Measurements from ENCODE around the gene AHNAK2.
"Not testable (repeated sequence)": the region's sequence is repeated elsewhere in the genome, so short reads cannot be mapped to it uniquely, and the experiment has no call there.

AHNAK2 gene

GRCh38 chr14:104892531-104893434 lies 85.4 kb downstream of the AHNAK2 start:
- H3K36me3 ChIP-seq (ENCODE audit: control insufficient read depth in 1 of 2, insufficient read depth in 2 of 2, low read length in 2 of 2) = peaks cover 0 to 9% of the 10 kb centered on the region in 2 donors
- no peaks in the 10 kb centered on the region for H3K9me3 ChIP-seq (ENCODE audit: control insufficient read depth in 1 of 2, low read length in 2 of 2)
- H3K27me3 ChIP-seq (ENCODE audit: low read depth, low read length) = no peaks in the 10 kb centered on the region
- H3K4me1 ChIP-seq (ENCODE audit: control insufficient read depth in 1 of 2, insufficient read depth in 2 of 2, low read length in 2 of 2) = peaks cover 0 to 11% of the 10 kb centered on the region in 2 donors
- H3K27ac ChIP-seq (ENCODE audit: low read length) = no peak overlapping the region
- no peak overlapping the region for H3K4me3 ChIP-seq (ENCODE audit: low read depth in 1 of 2, low read length in 2 of 2)

DNA sequence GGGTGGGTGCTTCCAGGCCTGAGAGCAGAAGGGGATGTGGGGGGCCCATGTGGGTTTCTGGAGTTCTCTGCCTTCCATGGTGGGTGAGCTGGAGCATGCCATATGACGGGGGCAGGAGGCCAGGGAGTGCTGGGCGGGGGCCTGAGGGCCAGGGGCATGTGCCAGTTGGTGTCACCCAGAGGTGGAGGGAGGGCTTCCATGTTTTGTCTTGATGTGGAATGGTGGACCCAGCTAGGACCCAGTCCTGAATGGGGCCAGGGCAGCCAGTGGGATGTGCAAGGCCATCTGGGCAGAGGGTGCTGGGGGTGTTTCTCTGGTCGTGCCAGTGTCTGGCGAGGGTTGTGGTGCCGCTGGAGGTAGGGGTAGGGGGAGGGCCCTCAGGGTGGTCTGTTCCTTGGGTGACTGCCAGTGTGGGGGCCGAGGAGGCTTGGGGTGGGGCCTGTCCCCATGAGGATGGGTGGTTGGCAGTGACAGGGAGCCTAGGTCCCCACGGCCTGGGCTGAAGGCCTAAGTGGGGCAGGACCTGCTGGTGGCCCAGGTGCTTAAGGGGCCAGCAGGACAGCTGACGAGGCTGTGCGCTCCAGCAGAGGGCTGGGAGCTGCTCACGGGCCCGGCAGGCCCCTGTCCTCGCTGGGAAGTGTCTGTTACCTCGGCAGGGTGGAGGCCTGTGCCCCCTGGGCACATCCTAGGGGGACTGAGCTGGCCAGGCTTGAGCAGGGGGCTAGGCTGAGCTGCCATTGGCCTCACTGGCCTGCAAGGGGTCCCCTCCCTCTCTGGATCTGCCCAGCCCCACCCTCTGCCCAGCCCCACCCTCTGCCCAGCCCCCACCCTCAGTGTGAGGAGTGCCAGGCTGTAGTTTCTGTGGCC lies 86.3 kb downstream of the AHNAK2 start:
- Histone ChIP-seq H3K4me1 (ENCODE audit: control insufficient read depth in 1 of 2, insufficient read depth in 2 of 2, low read length in 2 of 2) (peaks cover 0 to 11% of the 10 kb centered on the region in 2 donors), H3K4me3 (ENCODE audit: low read depth in 1 of 2, low read length in 2 of 2) (no peak overlapping the region), H3K36me3 (ENCODE audit: control insufficient read depth in 1 of 2, insufficient read depth in 2 of 2, low read length in 2 of 2) (peaks cover 0 to 18% of the 10 kb centered on the region in 2 donors), H3K9me3 (ENCODE audit: control insufficient read depth in 1 of 2, low read length in 2 of 2) (no peaks in the 10 kb centered on the region), H3K27me3 (ENCODE audit: low read depth, low read length) (no peaks in the 10 kb centered on the region), H3K27ac (ENCODE audit: low read length) (no peak overlapping the region)

- Histone ChIP-seq H3K27ac (ENCODE audit: low read length) (no peak overlapping the region), H3K4me3 (ENCODE audit: low read depth in 1 of 2, low read length in 2 of 2) (no peak overlapping the region), H3K4me1 (ENCODE audit: control insufficient read depth in 1 of 2, insufficient read depth in 2 of 2, low read length in 2 of 2) (peaks cover 0 to 11% of the 10 kb centered on the region in 2 donors), H3K9me3 (ENCODE audit: control insufficient read depth in 1 of 2, low read length in 2 of 2) (no peaks in the 10 kb centered on the region), H3K27me3 (ENCODE audit: low read depth, low read length) (no peaks in the 10 kb centered on the region), H3K36me3 (ENCODE audit: control insufficient read depth in 1 of 2, insufficient read depth in 2 of 2, low read length in 2 of 2) (peaks cover 0 to 26% of the 10 kb centered on the region in 2 donors)
Observed at GRCh38 chr14:104891121-104891551, 87.0 kb downstream of the AHNAK2 start.

DNA sequence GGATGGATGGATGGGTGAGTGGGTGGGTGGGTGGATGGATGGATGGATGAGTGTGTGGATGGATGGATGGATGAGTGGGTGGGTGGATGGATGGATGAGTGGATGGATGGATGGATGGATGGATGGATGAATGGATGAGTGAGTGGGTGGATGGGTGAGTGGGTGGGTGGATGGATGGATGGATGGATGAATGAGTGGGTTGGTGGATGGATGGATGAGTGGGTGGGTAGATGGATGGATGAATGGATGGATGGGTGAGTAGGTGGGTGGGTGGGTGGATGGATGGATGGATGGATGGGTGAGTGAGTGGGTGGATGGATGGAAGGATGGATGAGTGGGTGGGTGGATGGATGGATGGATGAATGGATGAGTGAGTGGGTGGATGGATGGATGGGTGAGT lies 87.9 kb downstream of the AHNAK2 start:
- H3K4me3 ChIP-seq (ENCODE audit: low read depth in 1 of 2, low read length in 2 of 2); H3K9me3 ChIP-seq (ENCODE audit: control insufficient read depth in 1 of 2, low read length in 2 of 2); H3K27ac ChIP-seq (ENCODE audit: low read length); H3K27me3 ChIP-seq (ENCODE audit: low read depth, low read length); H3K4me1 ChIP-seq (ENCODE audit: control insufficient read depth in 1 of 2, insufficient read depth in 2 of 2, low read length in 2 of 2): not testable (repeated sequence)
- H3K36me3 ChIP-seq (ENCODE audit: control insufficient read depth in 1 of 2, insufficient read depth in 2 of 2, low read length in 2 of 2) = peaks cover 0 to 33% of the 10 kb centered on the region in 2 donors

DNA sequence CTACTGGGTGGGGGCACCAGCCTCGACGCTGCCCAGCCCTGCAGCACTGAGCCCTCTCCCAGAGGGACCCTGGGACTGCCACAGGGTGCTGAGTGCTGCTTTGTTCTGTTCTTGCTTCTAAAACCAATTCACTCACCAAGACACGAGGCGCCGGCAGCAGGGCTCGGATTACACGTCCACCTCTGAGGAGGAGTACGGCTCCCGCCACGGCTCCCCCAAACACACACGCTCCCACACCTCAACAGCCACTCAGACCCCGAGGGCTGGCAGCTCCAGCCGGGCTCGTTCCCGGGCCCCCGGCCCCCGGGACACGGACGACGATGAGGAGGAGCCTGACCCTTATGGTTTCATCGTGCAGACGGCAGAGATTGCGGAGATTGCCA lies 88.8 kb downstream of the AHNAK2 start:
- H3K4me1 ChIP-seq (ENCODE audit: control insufficient read depth in 1 of 2, insufficient read depth in 2 of 2, low read length in 2 of 2) = no peaks in the 10 kb centered on the region

DNA sequence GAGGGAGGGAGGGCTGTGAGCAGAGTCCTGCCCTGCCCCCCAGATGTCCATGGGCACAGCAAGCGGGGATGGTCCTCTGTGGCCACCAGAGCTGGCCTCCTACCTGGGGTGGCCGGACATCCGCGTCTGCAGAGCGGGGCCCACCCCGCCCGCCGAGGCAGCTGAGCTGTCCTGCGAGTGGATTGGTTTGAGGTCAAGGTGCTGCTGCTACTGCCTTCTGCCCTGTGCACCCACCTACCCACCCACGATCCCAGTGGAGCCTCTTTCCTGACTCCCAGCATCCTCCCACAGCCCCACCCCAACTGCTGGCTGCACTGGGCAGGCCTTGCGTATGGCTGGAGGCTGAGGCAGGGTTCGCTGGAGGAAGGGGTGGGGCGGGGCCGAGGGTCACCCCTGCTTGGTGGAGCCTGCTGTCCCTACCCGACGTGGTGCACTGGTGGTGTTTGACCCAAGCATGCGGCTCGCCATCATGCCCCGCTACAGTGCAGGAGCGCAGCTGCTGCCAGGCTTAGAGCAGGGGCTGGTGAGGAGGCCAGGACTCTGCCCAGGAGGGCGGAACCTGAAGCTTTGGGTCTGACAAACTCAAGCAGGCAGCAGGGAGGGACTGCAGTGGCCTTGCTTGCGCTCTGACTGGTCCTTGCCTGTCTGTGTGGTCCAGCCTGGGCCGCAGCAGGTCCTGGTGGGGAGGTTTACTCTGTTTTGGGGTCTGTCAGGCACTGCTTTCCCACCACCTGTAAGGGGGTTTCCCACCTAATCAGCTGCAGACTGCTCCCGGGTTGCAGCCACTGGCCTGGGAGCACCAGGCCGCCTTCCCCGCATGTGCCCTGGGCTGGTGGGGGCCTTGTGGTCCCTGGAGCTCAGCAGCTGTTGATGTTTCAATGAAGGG lies 89.4 kb downstream of the AHNAK2 start:
- Histone ChIP-seq H3K4me1 (ENCODE audit: control insufficient read depth in 1 of 2, insufficient read depth in 2 of 2, low read length in 2 of 2) (no peaks in the 10 kb centered on the region), H3K9me3 (ENCODE audit: control insufficient read depth in 1 of 2, low read length in 2 of 2) (no peaks in the 10 kb centered on the region), H3K27ac (ENCODE audit: low read length) (no peak overlapping the region), H3K4me3 (ENCODE audit: low read depth in 1 of 2, low read length in 2 of 2) (no peak overlapping the region), H3K27me3 (ENCODE audit: low read depth, low read length) (no peaks in the 10 kb centered on the region), H3K36me3 (ENCODE audit: control insufficient read depth in 1 of 2, insufficient read depth in 2 of 2, low read length in 2 of 2) (peaks cover 0 to 40% of the 10 kb centered on the region in 2 donors)

More for the DNA sequence above, 88.8 kb downstream of the AHNAK2 start:
- Histone ChIP-seq H3K27ac (ENCODE audit: low read length) (no peak overlapping the region), H3K36me3 (ENCODE audit: control insufficient read depth in 1 of 2, insufficient read depth in 2 of 2, low read length in 2 of 2) (peaks cover 0 to 36% of the 10 kb centered on the region in 2 donors), H3K4me3 (ENCODE audit: low read depth in 1 of 2, low read length in 2 of 2) (no peak overlapping the region), H3K27me3 (ENCODE audit: low read depth, low read length) (no peaks in the 10 kb centered on the region), H3K9me3 (ENCODE audit: control insufficient read depth in 1 of 2, low read length in 2 of 2) (no peaks in the 10 kb centered on the region)

DNA sequence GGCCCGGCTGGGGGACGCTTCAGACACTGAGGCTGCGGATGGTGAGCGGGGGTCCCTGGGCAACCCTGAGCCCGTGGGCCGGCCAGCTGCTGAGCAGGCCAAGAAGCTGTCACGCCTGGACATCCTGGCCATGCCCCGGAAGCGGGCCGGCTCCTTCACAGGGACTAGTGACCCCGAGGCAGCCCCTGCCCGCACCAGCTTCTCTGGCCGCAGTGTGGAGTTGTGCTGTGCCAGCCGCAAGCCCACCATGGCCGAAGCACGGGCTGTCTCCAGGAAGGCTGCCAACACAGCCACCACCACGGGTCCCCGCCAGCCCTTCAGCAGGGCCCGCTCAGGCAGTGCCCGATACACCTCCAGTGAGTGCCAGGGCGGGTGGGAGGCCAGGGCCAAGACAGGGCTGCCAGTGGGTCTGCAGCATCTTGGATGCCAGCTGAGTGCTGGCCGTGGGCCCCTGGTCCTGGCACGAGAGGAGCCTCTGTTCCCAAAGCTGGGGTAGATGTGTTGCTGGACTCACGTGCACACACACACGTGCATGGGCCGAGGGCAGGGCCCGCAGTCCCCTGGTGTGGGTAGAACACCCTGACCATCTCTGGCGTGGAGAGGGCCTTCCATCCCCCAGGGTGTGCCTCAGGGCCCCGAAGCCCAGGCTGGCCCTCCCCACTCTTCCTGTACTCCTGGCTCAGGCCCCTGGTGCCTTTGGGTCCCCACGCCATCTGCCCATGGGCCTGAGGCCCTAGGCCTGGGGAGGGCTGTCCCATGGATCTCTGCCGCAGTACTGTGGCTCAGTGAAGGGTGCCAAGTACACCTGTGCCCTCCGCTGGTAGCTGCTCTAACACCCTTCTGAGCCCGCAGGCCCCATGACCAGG lies 90.3 kb downstream of the AHNAK2 start:
- no peak overlapping the region for H3K4me3 ChIP-seq (ENCODE audit: low read depth in 1 of 2, low read length in 2 of 2)
- no peak overlapping the region for H3K27ac ChIP-seq (ENCODE audit: low read length)
- peaks cover 0 to 48% of the 10 kb centered on the region in 2 donors for H3K36me3 ChIP-seq (ENCODE audit: control insufficient read depth in 1 of 2, insufficient read depth in 2 of 2, low read length in 2 of 2)
- H3K9me3 ChIP-seq (ENCODE audit: control insufficient read depth in 1 of 2, low read length in 2 of 2) = no peaks in the 10 kb centered on the region
- H3K4me1 ChIP-seq (ENCODE audit: control insufficient read depth in 1 of 2, insufficient read depth in 2 of 2, low read length in 2 of 2) = no peaks in the 10 kb centered on the region
- no peaks in the 10 kb centered on the region for H3K27me3 ChIP-seq (ENCODE audit: low read depth, low read length)

Data from muscle layer of duodenum (tissue), 2 donors.